HEK293T (cell line): ENCODE measurements around the gene SMIM29.

ENCODE experiments used
- ARNT ChIP-seq: fragments of 450-650 bp; IDR thresholded peaks from 2 replicates; pipeline ENCODE4 v1.6.1; 2017; ENCODE audit warnings: mild to moderate bottlenecking
- ELF4 ChIP-seq: fragments of 450-650 bp; IDR thresholded peaks from 2 replicates; pipeline ENCODE4 v1.6.1; 2017; ENCODE audit warnings: antibody characterized with exemption
- FOXK2 ChIP-seq: fragments of 450-650 bp; IDR thresholded peaks from 2 replicates; pipeline ENCODE4 v1.6.1; 2016; ENCODE audit warnings: mild to moderate bottlenecking
- FOXM1 ChIP-seq: fragments of 450-650 bp; IDR thresholded peaks from 2 replicates; pipeline ENCODE4 v1.6.1; 2017; ENCODE audit warnings: mild to moderate bottlenecking, borderline replicate concordance
- L3MBTL2 ChIP-seq: fragments of 450-650 bp; conservative IDR thresholded peaks from 2 replicates; pipeline ENCODE4 v1.6.1; 2016; ENCODE audit warnings: mild to moderate bottlenecking
- LEF1 ChIP-seq: fragments of 450-650 bp; IDR thresholded peaks from 2 replicates; pipeline ENCODE4 v1.6.1; 2017; ENCODE audit warnings: mild to moderate bottlenecking, borderline replicate concordance
- NFRKB ChIP-seq: fragments of 450-650 bp; IDR thresholded peaks from 2 replicates; pipeline ENCODE4 v1.6.1; 2016; ENCODE audit warnings: mild to moderate bottlenecking, moderate library complexity
- PKNOX1 ChIP-seq: fragments of 450-650 bp; IDR thresholded peaks from 2 replicates; pipeline ENCODE4 v1.6.1; 2016
- SP1 ChIP-seq: fragments of 450-650 bp; IDR thresholded peaks from 2 replicates; pipeline ENCODE4 v1.6.1; 2017
- TARDBP ChIP-seq: fragments of 450-650 bp; IDR thresholded peaks from 2 replicates; pipeline ENCODE4 v1.6.1; 2016

DNA sequence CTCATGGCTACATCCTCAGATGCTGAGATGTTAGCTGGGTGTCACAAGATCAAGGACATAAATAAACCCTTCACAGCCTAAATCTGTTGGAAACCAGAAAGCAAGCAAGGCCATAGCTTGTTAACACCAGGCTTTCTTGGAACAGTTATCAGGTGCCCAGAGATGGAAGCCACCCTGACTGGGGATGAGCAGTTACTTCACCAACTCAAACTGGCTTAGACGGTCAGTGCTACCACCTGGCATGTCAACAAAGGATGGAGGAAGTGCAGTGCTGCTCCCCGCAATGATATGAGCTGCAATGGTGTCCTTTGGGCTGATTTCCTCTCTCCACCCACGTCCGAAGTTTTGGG lies 28.9 kb upstream of the SMIM29 start:
- TF ChIP-seq TARDBP (no peak), SP1 (no peak), FOXM1 (no peak), PKNOX1 (no peak), LEF1 (no peak), ELF4 (no peak), ARNT (no peak), NFRKB (no peak), L3MBTL2 (no peak), FOXK2 (no peak)
